HG02870 (cell line): ENCODE data around the gene MAP3K6.
"Not testable (repeated sequence)": the region's sequence is repeated elsewhere in the genome, so short reads cannot be mapped to it uniquely, and the experiment has no call there.

Source experiments
- ATAC-seq: cut with Tn5 transposase; IDR thresholded peaks from one replicate; pipeline ENCODE4 v1.9.1; 2021; ENCODE audit warnings: mild to moderate bottlenecking, moderate library complexity; ENCODE audit not compliant: unreplicated experiment

The MAP3K6 gene

DNA sequence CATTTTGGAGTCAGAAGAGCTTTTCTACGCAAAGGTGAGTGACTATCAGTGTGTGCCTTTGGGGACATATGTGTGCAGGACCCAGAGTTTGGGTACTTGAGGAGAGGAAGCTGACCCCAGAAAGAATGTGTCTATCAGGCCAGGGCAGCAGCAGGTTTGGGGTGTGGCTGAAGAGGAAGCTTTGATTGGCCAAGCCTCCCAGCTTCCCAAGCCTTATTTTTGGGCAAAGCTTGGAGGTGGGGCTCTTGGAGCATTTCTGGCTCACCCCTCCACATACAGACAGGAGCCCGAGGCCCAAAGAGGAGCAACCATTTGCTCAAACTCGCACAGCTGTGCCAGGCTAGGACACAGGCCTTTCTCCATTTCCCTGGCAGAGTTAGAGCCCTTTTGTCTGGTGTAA lies 30.3 kb upstream of the MAP3K6 start:
- no peak for ATAC-seq

DNA sequence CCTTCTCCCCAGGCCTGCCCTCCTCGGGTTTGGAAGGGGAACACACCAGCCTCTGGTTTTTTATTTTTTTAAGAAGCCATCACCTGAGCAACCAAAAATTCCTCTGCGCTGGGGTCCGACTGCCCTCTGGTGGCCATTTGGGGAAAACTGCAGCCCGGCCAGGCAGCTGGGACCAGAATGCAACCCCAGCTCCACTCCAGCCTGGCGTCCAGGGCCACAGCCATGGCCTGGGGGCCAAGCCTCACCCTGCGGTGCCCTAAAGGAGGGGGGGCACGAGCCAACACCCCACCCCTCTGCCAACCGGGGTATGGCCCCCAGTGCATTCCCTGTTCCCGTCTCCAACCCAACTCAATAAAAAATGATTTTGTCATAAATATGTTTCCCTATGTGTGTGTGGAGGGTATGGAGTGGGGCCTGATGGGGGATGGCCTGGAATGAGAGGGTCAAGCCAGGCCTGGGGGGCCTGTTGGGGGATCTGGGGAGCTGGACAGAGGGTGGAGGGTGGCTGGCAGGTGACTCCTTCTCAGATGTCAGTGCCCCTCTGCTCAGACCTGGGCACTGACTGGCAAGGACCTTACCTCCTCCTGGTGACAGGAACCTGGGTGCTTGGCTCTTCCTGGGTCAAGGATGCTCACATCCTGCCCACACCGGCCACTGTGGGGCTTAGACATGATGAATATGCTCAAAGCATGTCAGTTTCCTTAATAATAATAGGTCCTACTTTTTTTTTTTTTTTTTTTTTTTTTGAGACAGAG lies 28.9 kb upstream of the MAP3K6 start:
- ATAC-seq, result no peak

GRCh38 chr1:27394925-27395324 lies 28.2 kb upstream of the MAP3K6 start:
- ATAC-seq, result no peak

- ATAC-seq, result no peak
Observed at GRCh38 chr1:27394282-27394658, 27.5 kb upstream of the MAP3K6 start.

DNA sequence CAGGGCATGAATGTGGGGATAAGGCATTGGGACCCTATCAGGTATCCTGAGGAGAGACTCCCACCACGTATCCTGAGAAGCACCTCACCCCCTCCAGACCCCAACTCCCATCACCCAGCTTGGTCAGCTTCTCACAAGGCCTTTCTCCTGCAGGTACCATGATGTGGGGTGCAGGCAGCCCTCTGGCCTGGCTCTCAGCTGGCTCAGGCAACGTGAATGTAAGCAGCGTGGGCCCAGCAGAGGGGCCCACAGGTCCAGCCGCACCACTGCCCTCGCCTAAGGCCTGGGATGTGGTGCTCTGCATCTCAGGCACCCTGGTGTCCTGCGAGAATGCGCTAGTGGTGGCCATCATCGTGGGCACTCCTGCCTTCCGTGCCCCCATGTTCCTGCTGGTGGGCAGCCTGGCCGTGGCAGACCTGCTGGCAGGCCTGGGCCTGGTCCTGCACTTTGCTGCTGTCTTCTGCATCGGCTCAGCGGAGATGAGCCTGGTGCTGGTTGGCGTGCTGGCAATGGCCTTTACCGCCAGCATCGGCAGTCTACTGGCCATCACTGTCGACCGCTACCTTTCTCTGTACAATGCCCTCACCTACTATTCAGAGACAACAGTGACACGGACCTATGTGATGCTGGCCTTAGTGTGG lies 27.0 kb upstream of the MAP3K6 start:
- ATAC-seq, result no peak

DNA sequence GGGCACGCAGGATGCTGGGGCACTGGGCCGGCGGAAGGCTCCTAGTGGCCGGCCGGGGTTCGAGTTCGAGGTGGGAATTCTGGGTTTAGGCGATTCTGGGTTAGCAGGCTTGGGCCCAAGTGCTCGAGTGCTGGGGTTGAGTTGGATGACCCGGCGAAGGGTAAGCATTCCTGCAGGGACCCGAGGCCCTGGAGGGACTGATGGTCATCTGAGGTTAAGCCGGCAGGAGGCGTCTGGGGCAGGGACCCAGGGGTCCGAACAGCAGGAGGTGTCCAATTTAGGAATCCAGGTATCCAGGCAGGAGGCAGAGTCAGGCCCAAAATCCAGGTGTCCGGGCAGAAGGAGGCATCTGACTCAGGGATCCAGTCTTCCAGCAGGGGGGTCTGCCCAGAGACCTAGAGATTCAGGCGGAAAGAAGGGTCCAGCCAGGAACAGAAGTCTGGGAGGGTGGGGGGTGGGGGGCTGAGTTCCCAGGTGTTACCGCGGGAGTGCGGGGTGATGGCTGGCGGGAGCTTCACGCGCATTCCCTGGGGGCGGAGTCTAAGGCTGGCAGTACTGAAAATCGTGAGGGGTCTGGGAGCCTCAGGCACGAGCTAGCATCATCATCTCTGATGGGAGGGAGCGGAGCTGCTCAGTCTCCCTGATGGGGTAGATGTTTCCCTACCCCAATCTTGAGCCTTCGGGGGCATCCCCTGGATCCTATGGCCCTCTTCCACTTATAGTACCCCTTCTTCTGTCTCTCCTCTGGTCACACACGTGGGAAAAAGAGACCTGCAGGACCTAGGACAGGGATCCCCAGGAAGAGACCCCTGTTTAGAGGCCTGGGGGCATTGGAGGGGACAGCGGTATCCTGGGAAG lies 26.2 kb upstream of the MAP3K6 start:
- no peak for ATAC-seq

- peak; percentile 67 for ATAC-seq
Observed at GRCh38 chr1:27392096-27392777, 25.5 kb upstream of the MAP3K6 start, which contains the start of gene GPR3. GPR3 (plus strand) TSS chr1:27392622; CDS start chr1:27393799, 1,177 bp downstream.

- no peak for ATAC-seq
Observed at GRCh38 chr1:27391511-27392095, 24.8 kb upstream of the MAP3K6 start.

GRCh38 chr1:27388337-27389005 lies 21.7 kb upstream of the MAP3K6 start:
- no peak for ATAC-seq

GRCh38 chr1:27384797-27385196 lies 18.0 kb upstream of the MAP3K6 start:
- not testable (repeated sequence) for ATAC-seq

DNA sequence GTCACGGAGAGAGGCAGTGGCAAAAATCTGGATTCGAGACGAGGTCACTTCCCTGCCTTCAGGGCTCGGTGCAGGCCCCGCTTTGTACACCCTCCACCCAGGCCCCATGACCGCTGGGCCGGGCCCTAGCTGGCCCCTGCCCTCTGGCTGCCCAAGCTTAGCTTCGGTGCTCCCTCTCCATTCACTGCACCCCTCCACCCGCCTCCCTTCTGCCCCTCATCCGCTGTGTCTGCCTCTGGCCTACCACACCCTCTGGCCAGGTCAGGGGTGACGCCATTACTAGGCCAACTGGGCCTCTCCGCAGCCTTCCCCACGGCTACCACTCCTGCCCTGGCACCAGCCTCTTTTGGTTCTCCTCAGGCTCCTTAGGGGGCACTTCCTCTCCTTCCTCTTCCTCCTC lies 16.9 kb upstream of the MAP3K6 start:
- no peak for ATAC-seq

DNA sequence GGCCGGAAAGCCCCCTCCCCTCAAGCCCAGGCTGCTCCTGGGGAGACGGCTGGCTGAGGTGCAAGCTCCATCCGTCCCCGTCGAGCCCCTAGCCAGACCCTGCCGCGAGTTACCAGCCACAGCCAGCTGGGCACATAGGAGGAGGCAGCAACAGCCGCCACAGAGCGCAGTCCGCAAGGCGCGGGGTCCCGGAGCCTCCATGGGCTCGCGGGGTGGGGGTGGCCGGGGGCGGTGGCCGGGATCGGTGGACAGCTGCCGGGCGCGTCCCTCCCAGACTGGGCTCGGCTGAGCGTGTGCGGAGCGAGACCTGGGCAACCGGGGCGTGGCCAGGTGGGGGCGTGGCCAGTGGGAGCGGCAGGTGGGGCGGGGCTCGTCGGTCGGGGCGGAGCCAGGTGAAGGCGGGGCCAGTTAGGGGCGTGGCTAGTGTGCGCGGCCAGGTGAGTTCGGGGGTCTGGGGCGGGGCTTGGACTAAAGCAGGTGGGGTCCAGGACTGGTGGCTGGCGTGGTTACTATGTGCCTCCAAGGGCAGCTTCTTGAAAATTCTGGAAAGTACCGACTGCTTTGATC lies 16.4 kb upstream of the MAP3K6 start, which contains the start of gene CD164L2:
Gene CD164L2, minus strand, starts transcription at position 295 of the 567 bp plus-strand sequence. Its CDS starts 94 bp downstream, at position 201.
- no peak for ATAC-seq

DNA sequence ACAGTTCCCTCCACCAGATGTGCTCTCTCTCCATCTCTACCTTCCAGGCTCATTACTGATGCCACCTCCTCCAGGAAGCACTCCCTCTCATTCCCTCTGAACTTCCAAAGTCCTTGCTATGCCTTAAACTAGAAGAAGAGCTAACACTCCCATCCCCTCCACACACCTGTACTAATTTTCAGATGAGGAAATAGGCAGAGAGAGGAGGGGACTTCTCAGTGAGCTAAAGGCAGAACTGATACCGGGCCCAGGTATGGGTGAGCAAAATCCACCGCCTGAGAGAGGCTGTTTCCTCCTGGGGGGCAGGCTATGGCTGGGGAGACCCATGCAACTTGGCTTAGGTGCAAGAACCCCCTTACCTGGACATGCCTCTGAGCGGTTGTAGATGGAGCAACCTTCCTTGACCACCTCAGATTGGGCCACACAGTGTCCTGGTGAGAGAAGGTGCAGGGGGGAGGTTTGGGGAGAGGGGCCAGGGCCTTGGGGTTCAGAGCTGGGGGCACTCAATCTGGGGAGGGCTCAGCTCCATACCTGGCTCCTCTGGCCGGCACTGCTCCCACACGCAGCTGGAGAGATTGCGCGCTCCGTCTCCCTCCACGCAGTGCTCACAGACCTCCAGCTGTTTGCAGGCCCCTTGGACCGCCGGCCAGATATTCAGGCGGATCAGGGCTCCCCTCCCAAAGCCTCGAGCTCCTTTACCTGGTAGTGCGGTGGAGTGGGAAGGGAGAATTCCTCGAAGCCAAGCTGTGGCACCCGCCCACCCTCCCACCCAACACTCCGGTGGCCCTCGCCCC lies 15.4 kb upstream of the MAP3K6 start:
- ATAC-seq, result no peak

GRCh38 chr1:27380766-27381733 lies 14.3 kb upstream of the MAP3K6 start:
- ATAC-seq, result no peak

- ATAC-seq, result no peak
Observed at GRCh38 chr1:27380224-27380623, 13.5 kb upstream of the MAP3K6 start.

DNA sequence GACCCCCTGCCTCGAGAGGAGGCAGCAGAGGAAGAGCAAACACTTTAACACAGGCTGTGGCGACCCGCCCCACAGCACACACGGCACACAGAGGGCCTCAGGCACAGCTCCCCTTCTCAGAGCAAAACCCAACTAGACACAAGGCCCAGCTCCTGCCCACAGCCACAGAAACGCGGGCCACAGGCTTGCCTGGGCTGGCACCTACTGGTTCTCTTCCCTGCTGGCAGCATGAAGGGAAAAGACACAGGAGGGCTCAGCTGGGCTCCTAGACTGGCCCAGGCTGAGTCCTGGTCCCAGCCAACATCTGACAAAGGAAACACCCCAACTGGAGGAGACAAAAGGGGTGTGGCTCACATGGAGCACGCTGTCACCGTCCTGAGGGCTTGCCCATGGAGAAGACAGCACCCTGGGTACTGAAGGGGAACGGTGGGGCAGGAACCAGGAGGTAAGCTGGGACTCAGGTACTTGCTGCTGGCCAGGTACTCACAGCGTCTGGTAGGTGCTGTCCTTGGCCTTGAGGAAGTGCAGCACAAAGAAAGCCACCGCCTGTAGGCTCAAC lies 12.9 kb upstream of the MAP3K6 start:
- no peak for ATAC-seq

DNA sequence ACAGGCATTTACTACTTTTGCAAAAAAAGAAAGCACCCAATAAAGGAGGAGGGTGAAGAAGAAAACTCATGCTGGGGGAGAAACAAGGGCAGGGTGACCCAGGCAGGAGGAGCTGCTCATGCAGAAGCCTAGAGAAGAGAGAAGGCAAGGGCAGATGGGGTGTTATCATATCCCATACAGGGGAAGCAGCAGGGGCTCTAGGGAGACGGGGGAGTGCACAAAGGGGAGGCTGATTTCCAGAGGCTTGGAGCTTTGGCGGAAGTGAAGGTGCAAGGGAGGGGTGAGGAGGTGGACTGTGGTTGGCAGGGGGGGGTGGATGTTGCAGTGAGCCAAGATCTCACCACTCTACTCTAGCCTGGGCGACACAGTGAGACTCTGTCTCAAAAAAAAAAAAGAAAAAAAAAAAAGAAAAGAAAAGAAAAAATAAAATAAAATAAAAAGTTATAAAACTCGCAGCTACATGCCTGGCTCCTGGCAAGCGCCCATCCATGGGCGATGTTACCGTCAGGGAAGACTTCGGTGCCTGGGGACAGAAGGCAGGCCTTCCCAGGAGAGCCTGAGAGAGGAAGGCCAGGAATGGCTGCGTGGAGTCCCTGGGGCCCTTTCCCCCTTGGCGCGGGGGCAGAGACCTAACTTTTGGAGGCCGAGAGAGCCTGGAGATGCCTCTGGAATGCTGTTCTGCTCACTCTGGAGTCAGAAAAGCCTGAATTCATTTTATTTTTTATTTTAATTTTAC lies 11.2 kb upstream of the MAP3K6 start:
- no peak for ATAC-seq
